Peyer's patch (tissue), 4 donors: ENCODE measurements around the gene PLSCR2. TPM values are rescaled to one million over a fixed set of nuclear protein-coding genes. Genes with fewer than 3 reads are reported as not detected.

ENCODE experiments used
- DNase-seq, 3 donors: peaks; one replicate each; pipeline ENCODE4 v3.0.0-alpha.2; 2017 to 2019
- H3K27ac ChIP-seq, 4 donors: fragments of 200-600 bp; sonication (generic); one replicate each; pipeline ENCODE4 v1.5.1; 2016 to 2019
- H3K27me3 ChIP-seq, 2 donors: fragments of 200-600 bp; sonication (generic); one replicate each; pipeline ENCODE4 v1.5.1; 2019
- H3K36me3 ChIP-seq, 3 donors: fragments of 200-600 bp; sonication (generic); one replicate each; pipeline ENCODE4 v1.5.1; 2016 to 2019
- H3K4me1 ChIP-seq, 4 donors: fragments of 200-600 bp; sonication (generic); one replicate each; pipeline ENCODE4 v1.5.1; 2016 to 2019
- H3K4me3 ChIP-seq, 4 donors: fragments of 200-600 bp; sonication (generic); 1 replicate in 3 of 4; 2 replicates in 1 of 4; pipeline ENCODE4 v1.5.1; 2016 to 2019; ENCODE audit warnings: mild to moderate bottlenecking in 1 of 4
- H3K9me3 ChIP-seq, 4 donors: fragments of 200-600 bp; sonication (generic); one replicate each; pipeline ENCODE4 v1.5.1; 2016 to 2019; ENCODE audit warnings: mild to moderate bottlenecking in 1 of 4
- CTCF ChIP-seq, 6 experiments: fragments of 450-650 bp in 4 of 6; fragments of 200-600 bp in 2 of 6; sonication (generic) in 1 of 6; IDR thresholded peaks; one replicate each; pipeline ENCODE4 v1.5.1; 2017 to 2019; ENCODE audit warnings: antibody characterized with exemption in 6 of 6, mild to moderate bottlenecking in 3 of 6, moderate library complexity in 1 of 6
- POLR2A ChIP-seq, 2 donors: fragments of 450-650 bp; IDR thresholded peaks; one replicate each; pipeline ENCODE4 v1.5.1; 2017; ENCODE audit warnings: antibody characterized with exemption in 2 of 2, mild to moderate bottlenecking in 2 of 2, moderate library complexity in 2 of 2
- total RNA-seq, 4 donors: library from RNA; depleted of rRNA; stranded (reverse); fragments of >200 nt; gene quantifications; one replicate each; pipeline ENCODE4 v1.1.0, GENCODE V29; 2016

PLSCR2 gene
- total RNA-seq, 4 donors from 2014 or later: not detected

- Histone ChIP-seq H3K4me3 (no peak overlapping the region), H3K36me3 (no peaks in the 10 kb centered on the region), H3K9me3 (no peaks in the 10 kb centered on the region), H3K4me1 (no peaks in the 10 kb centered on the region), H3K27ac (no peak overlapping the region), H3K27me3 (no peaks in the 10 kb centered on the region)
- TF ChIP-seq CTCF (IDR thresholded peaks at IDR 0.05) (no peak), POLR2A (IDR thresholded peaks at IDR 0.05) (no peak)
- DNase-seq: no peak
Observed at GRCh38 chr3:146466604-146467003, 2.8 kb downstream of the PLSCR2 start.

- no peak overlapping the region for H3K4me3 ChIP-seq
- TF ChIP-seq POLR2A (IDR thresholded peaks at IDR 0.05) (no peak), CTCF (IDR thresholded peaks at IDR 0.05) (no peak)
Observed at GRCh38 chr3:146465693-146466465, 3.5 kb downstream of the PLSCR2 start.

GRCh38 chr3:146464783-146465182 is 4.6 kb downstream of the PLSCR2 start:
- TF ChIP-seq POLR2A (IDR thresholded peaks at IDR 0.05) (no peak), CTCF (IDR thresholded peaks at IDR 0.05) (no peak)
- no peak overlapping the region for H3K27ac ChIP-seq
- no peaks in the 10 kb centered on the region for H3K9me3 ChIP-seq
- H3K4me1 ChIP-seq: no peaks in the 10 kb centered on the region
- H3K27me3 ChIP-seq: no peaks in the 10 kb centered on the region
- H3K36me3 ChIP-seq: no peaks in the 10 kb centered on the region
- DNase-seq: no peak
- no peak overlapping the region for H3K4me3 ChIP-seq

More at GRCh38 chr3:146465693-146466465, 3.5 kb downstream of the PLSCR2 start:
- H3K27me3 ChIP-seq: no peaks in the 10 kb centered on the region
- H3K27ac ChIP-seq: no peak overlapping the region
- no peaks in the 10 kb centered on the region for H3K36me3 ChIP-seq
- DNase-seq: no peak
- H3K4me1 ChIP-seq: no peaks in the 10 kb centered on the region
- H3K9me3 ChIP-seq: no peaks in the 10 kb centered on the region

- no peaks in the 10 kb centered on the region for H3K4me1 ChIP-seq
- no peaks in the 10 kb centered on the region for H3K27me3 ChIP-seq
- no peak overlapping the region for H3K27ac ChIP-seq
- DNase-seq: no peak
- H3K36me3 ChIP-seq: no peaks in the 10 kb centered on the region
- no peak for TF ChIP-seq POLR2A (IDR thresholded peaks at IDR 0.05)
- no peak for TF ChIP-seq CTCF (IDR thresholded peaks at IDR 0.05)
- no peaks in the 10 kb centered on the region for H3K9me3 ChIP-seq
- H3K4me3 ChIP-seq: no peak overlapping the region
Observed at GRCh38 chr3:146464005-146464595, 5.3 kb downstream of the PLSCR2 start.

GRCh38 chr3:146454796-146455195 is 14.6 kb downstream of the PLSCR2 start:
- Histone ChIP-seq H3K4me3 (no peak overlapping the region), H3K9me3 (no peaks in the 10 kb centered on the region), H3K27ac (no peak overlapping the region), H3K36me3 (no peaks in the 10 kb centered on the region), H3K4me1 (no peaks in the 10 kb centered on the region), H3K27me3 (no peaks in the 10 kb centered on the region)
- DNase-seq: no peak
- no peak for TF ChIP-seq CTCF (IDR thresholded peaks at IDR 0.05)
- no peak for TF ChIP-seq POLR2A (IDR thresholded peaks at IDR 0.05)
